Measurements from ENCODE around the gene CHRM4.
A peak's percentile ranks its signal among the peaks of the same experiment; 100 is the strongest.

The CHRM4 gene

GRCh38 chr11:46367244-46367915, 24.2 kb downstream of the CHRM4 start:
- DNase-seq, result no peak

- DNase-seq, result no peak
These were observed 24.9 kb downstream of the CHRM4 start for GRCh38 chr11:46366661-46367161.

- DNase-seq, result no peak
These were observed 25.3 kb downstream of the CHRM4 start for GRCh38 chr11:46366260-46366659.

GRCh38 chr11:46364791-46365190, 26.8 kb downstream of the CHRM4 start:
- no peak for DNase-seq

GRCh38 chr11:46364056-46364455, 27.5 kb downstream of the CHRM4 start:
- DNase-seq, result no peak

GRCh38 chr11:46363455-46364005, 28.0 kb downstream of the CHRM4 start:
- peak; percentile 56 for DNase-seq

GRCh38 chr11:46363031-46363407, 28.6 kb downstream of the CHRM4 start:
- peak; percentile 80 for DNase-seq

- DNase-seq, result no peak
These were observed 29.2 kb downstream of the CHRM4 start for GRCh38 chr11:46362156-46363030.

- peak; percentile 54 for DNase-seq
These were observed 30.1 kb downstream of the CHRM4 start for GRCh38 chr11:46361283-46362155.

- DNase-seq, result no peak
These were observed 30.7 kb downstream of the CHRM4 start for GRCh38 chr11:46360878-46361277.

GRCh38 chr11:46359953-46360352, 31.6 kb downstream of the CHRM4 start:
- DNase-seq, result no peak

GRCh38 chr11:46357483-46357936, 34.1 kb downstream of the CHRM4 start:
- peak; percentile 57 for DNase-seq

GRCh38 chr11:46356924-46357482, 34.6 kb downstream of the CHRM4 start:
- peak; percentile 57 for DNase-seq

- no peak for DNase-seq
These were observed 37.9 kb downstream of the CHRM4 start for GRCh38 chr11:46353698-46354097.

- DNase-seq, result peak; percentile 92
These were observed 39.3 kb downstream of the CHRM4 start for GRCh38 chr11:46352063-46352841.

- no peak for DNase-seq
These were observed 40.0 kb downstream of the CHRM4 start for GRCh38 chr11:46351606-46352005.

GRCh38 chr11:46351148-46351547, 40.4 kb downstream of the CHRM4 start:
- DNase-seq, result no peak

GRCh38 chr11:46350695-46351094, 40.9 kb downstream of the CHRM4 start:
- no peak for DNase-seq

GRCh38 chr11:46348566-46349401, 42.8 kb downstream of the CHRM4 start:
- no peak for DNase-seq

GRCh38 chr11:46347637-46348311, 43.8 kb downstream of the CHRM4 start:
- DNase-seq, result no peak

Measured in islet precursor cell (in vitro differentiated cells).